PC-3 (cell line): ENCODE data around the gene CTSA. TPM values are rescaled to one million over a fixed set of nuclear protein-coding genes. Genes with fewer than 3 reads are reported as not detected.

Source experiments
- ATAC-seq: fragments of 200-7000 bp; cut with Tn5 transposase; 2 replicates; pipeline ENCODE4 v1.9.1; 2020; ENCODE audit warnings: mild to moderate bottlenecking, moderate library complexity
- BruUV-seq: library from RNA; stranded (reverse); fragments of 400-500 nt; replicated peaks from 2 replicates; lab custom pipeline; 2021; lab: Mats Ljungman, UMichigan
- CTCF ChIA-PET: fragments of 300-600 bp; sonication (Branson Sonifier 250); formaldehyde crosslinking; loops from one replicate; lab custom pipeline; 2022; ENCODE audit warnings: antibody characterized with exemption; lab: Charles Lee
- POLR2A ChIA-PET: fragments of 300-600 bp; sonication (Branson Sonifier 250); formaldehyde crosslinking; loops from one replicate; lab custom pipeline; 2022; ENCODE audit warnings: antibody characterized with exemption; ENCODE audit not compliant: unreplicated experiment; lab: Charles Lee
- DNase-seq: peaks from one replicate; pipeline ENCODE4 v3.0.0-alpha.2; 2015
- H2AFZ ChIP-seq: fragments of 300-600 bp; sonication (generic); 2 replicates; pipeline ENCODE4 v1.6.0; 2016; ENCODE audit warnings: antibody characterized with exemption, low read length
- H3F3A ChIP-seq: fragments of 300-600 bp; sonication (generic); one replicate; pipeline ENCODE4 v1.6.0; 2017; ENCODE audit warnings: antibody characterized with exemption, low read length, control low read depth, mild to moderate bottlenecking; ENCODE audit not compliant: unreplicated experiment
- H3K27ac ChIP-seq: fragments of 300-600 bp; sonication (generic); 2 replicates; pipeline ENCODE4 v1.5.1; 2016; ENCODE audit warnings: mild to moderate bottlenecking, low read length
- H3K27me3 ChIP-seq: fragments of 300-600 bp; sonication (generic); 2 replicates; pipeline ENCODE4 v1.6.1; 2016; ENCODE audit warnings: low read length, mixed read lengths
- H3K36me3 ChIP-seq: fragments of 300-600 bp; sonication (generic); 2 replicates; pipeline ENCODE4 v1.6.1; 2016; ENCODE audit warnings: low read depth, mixed run types, low read length, mixed read lengths
- H3K4me1 ChIP-seq: fragments of 300-600 bp; sonication (generic); 2 replicates; pipeline ENCODE4 v1.5.1; 2016; ENCODE audit warnings: low read length; ENCODE audit not compliant: insufficient read depth
- H3K4me2 ChIP-seq: fragments of 300-600 bp; sonication (generic); 2 replicates; pipeline ENCODE4 v1.6.0; 2016; ENCODE audit warnings: low read length
- H3K4me3 ChIP-seq: fragments of 300-600 bp; sonication (generic); 2 replicates; pipeline ENCODE4 v1.5.1; 2016; ENCODE audit warnings: mild to moderate bottlenecking, low read length, mixed read lengths
- H3K79me2 ChIP-seq: fragments of 300-600 bp; sonication (generic); 2 replicates; pipeline ENCODE4 v1.6.1; 2017; ENCODE audit warnings: low read length, mixed read lengths
- H3K9ac ChIP-seq: fragments of 300-600 bp; sonication (generic); 2 replicates; pipeline ENCODE4 v1.6.0; 2016; ENCODE audit warnings: mild to moderate bottlenecking, low read length
- H3K9me2 ChIP-seq: fragments of 300-600 bp; sonication (generic); replicated peaks from 2 replicates; pipeline ENCODE4 v1.6.1; 2016; ENCODE audit warnings: mixed run types, low read length, mixed read lengths
- H3K9me3 ChIP-seq: fragments of 300-600 bp; sonication (generic); 2 replicates; pipeline ENCODE4 v1.6.1; 2016; ENCODE audit warnings: low read length, mixed read lengths
- H4K20me1 ChIP-seq: fragments of 300-600 bp; sonication (generic); 2 replicates; pipeline ENCODE4 v1.6.1; 2016; ENCODE audit warnings: low read length, mixed read lengths
- CTCF ChIP-seq: fragments of 300-600 bp; sonication (generic); conservative IDR thresholded peaks from 2 replicates; pipeline ENCODE4 v1.5.1; 2017; ENCODE audit warnings: antibody characterized with exemption, low read depth, mild to moderate bottlenecking, low read length
- EZH2 ChIP-seq: fragments of 300-600 bp; sonication (generic); IDR thresholded peaks from one replicate; pipeline ENCODE4 v1.6.1; 2017; ENCODE audit warnings: antibody characterized with exemption, mild to moderate bottlenecking, low read length; ENCODE audit not compliant: unreplicated experiment
- EZH2phosphoT487 ChIP-seq: fragments of 300-600 bp; sonication (generic); IDR thresholded peaks from 2 replicates; pipeline ENCODE4 v1.6.1; 2018; ENCODE audit warnings: mild to moderate bottlenecking, antibody characterized with exemption, low read length, borderline replicate concordance
- intact Hi-C: fragments of 100-400 bp; cut with micrococcal nuclease; formaldehyde crosslinking; loops from 2 replicates; pipeline ENCODE4 v1.9.0; 2023
- total RNA-seq: library from RNA; depleted of rRNA; stranded (reverse); fragments of >200 nt; gene quantifications from 2 replicates; pipeline ENCODE4 v1.2.3, GENCODE V29; 2014

CTSA gene
- total RNA-seq, 1 experiment from 2014 or later, result 129 TPM

- no peaks in the 10 kb centered on the region for H3K9me2 ChIP-seq
- H3K9ac ChIP-seq, result no peak overlapping the region
- no peak overlapping the region for H3K27ac ChIP-seq
- intact Hi-C loops, result no loop called here
- ATAC-seq (no peak), DNase-seq (no peak)
- H3K9me3 ChIP-seq, result no peaks in the 10 kb centered on the region
- H3F3A ChIP-seq, result no peaks in the 10 kb centered on the region
- H3K27me3 ChIP-seq, result no peaks in the 10 kb centered on the region
- no TSS peak for BruUV-seq
- H4K20me1 ChIP-seq, result no peaks in the 10 kb centered on the region
- ChIA-PET POLR2A (no interaction called here), CTCF (no interaction called here)
- no peak overlapping the region for H3K4me3 ChIP-seq
- peaks cover 7% of the 10 kb centered on the region; the same call in 1 of the 2 replicates for H3K4me1 ChIP-seq
- no peak overlapping the region for H3K4me2 ChIP-seq
- TF ChIP-seq CTCF, result no peak
- no peak for TF ChIP-seq EZH2
- no peak for TF ChIP-seq EZH2phosphoT487
- H3K79me2 ChIP-seq, result peaks cover 19% of the 10 kb centered on the region
- no peak overlapping the region for H2AFZ ChIP-seq
- peaks cover 58% of the 10 kb centered on the region for H3K36me3 ChIP-seq
Observed at GRCh38 chr20:45940469-45940868, 49.3 kb downstream of the CTSA start.

- Histone ChIP-seq H3K9me2 (no peaks in the 10 kb centered on the region), H3K4me3 (no peak overlapping the region), H3K36me3 (peaks cover 54% of the 10 kb centered on the region), H3K4me2 (no peak overlapping the region), H3K27me3 (no peaks in the 10 kb centered on the region), H3K9me3 (no peaks in the 10 kb centered on the region), H3K27ac (0 out of 2 replicates have a peak overlapping the region, but pooled peaks have one; percentile 14), H3K9ac (no peak overlapping the region), H3K79me2 (no peaks in the 10 kb centered on the region), H3F3A (no peaks in the 10 kb centered on the region), H2AFZ (no peak overlapping the region), H4K20me1 (no peaks in the 10 kb centered on the region), H3K4me1 (no peaks in the 10 kb centered on the region)
- ATAC-seq (no peak), DNase-seq (no peak)
- CTCF ChIA-PET, result no interaction called here
- BruUV-seq, result no TSS peak
- POLR2A ChIA-PET, result no interaction called here
- intact Hi-C loops, result no loop called here
- TF ChIP-seq EZH2phosphoT487 (no peak), EZH2 (no peak), CTCF (no peak)
Observed at GRCh38 chr20:45943613-45944012, 52.5 kb downstream of the CTSA start.

GRCh38 chr20:45944151-45944964 is 53.2 kb downstream of the CTSA start:
- Histone ChIP-seq H3K79me2 (no peaks in the 10 kb centered on the region), H3F3A (no peaks in the 10 kb centered on the region), H3K4me3 (no peak overlapping the region), H3K4me2 (no peak overlapping the region), H3K27me3 (no peaks in the 10 kb centered on the region), H3K9me3 (no peaks in the 10 kb centered on the region), H3K9ac (no peak overlapping the region), H4K20me1 (no peaks in the 10 kb centered on the region), H3K27ac (0 out of 2 replicates have a peak overlapping the region, but pooled peaks have one; percentile 14), H3K36me3 (peaks cover 54% of the 10 kb centered on the region), H3K9me2 (no peaks in the 10 kb centered on the region), H2AFZ (no peak overlapping the region), H3K4me1 (no peaks in the 10 kb centered on the region)
- DNase-seq, result peak; percentile 46
- no TSS peak for BruUV-seq
- intact Hi-C loops, result no loop called here
- ChIA-PET POLR2A (interaction anchor here (0.6 kb wide), 2 partner anchors 11 to 111 kb away, joined by 3 read pairs; partner anchors contain the start of gene SNX21), CTCF (interaction anchor here (1.5 kb wide), 1 partner anchor 11 kb away, joined by 3 read pairs; no protein-coding TSS in a partner anchor)
- peak; percentile 11; the same call in 1 of the 2 replicates for ATAC-seq
- TF ChIP-seq EZH2phosphoT487 (no peak), EZH2 (no peak), CTCF (no peak)
